ENCODE data around the gene UBE2F.
"Not testable (repeated sequence)": the region's sequence is repeated elsewhere in the genome, so short reads cannot be mapped to it uniquely, and the experiment has no call there.

Gene UBE2F

DNA sequence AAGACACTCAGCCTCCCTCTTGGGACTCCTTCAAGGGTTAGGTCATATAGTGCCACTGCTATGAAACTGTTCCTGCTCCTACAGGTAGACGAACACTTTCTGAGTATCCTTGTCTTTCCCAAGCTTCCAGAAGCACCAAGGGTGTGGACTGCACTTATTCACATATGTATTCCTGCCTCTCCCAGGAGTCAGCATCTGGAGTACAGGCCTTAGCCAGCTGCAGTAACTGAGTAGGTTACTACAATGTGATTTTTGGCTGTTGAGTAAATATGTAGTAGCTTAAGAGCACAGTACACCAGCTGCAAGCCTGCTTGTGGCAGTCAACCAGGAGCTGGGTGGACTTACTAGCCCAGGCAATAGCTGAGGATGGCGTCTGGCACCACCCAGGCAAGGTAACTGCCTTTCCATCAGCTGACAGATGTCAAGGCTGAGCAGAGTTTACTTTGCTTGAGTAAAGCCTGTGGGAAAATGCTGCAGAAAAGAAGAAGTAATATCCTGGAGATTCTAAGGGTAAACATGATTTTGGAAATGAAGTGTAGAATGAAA lies 80.0 kb downstream of the UBE2F start:
- no peak overlapping the region for H4K8ac ChIP-seq (ENCODE audit: low read depth, low read length)
- no peak overlapping the region for H2BK5ac ChIP-seq (ENCODE audit: low read length)
- no peak overlapping the region for H4K5ac ChIP-seq (ENCODE audit: low read length)
- no peak overlapping the region for H2BK120ac ChIP-seq (ENCODE audit: low read depth, low read length)
- H3K27ac ChIP-seq (ENCODE audit: low read depth, low read length), result no peak overlapping the region
- H3K27me3 ChIP-seq (ENCODE audit: insufficient read depth, low read length, poor library complexity), result no peaks in the 10 kb centered on the region
- no peak overlapping the region for H3K18ac ChIP-seq (ENCODE audit: low read length)
- H3K9ac ChIP-seq (ENCODE audit: low read length), result no peak overlapping the region
- H3K4me2 ChIP-seq (ENCODE audit: low read length), result no peak overlapping the region
- no peak overlapping the region for H3K4me3 ChIP-seq (ENCODE audit: low read length)
- no peak overlapping the region for H2BK15ac ChIP-seq (replicated peaks; ENCODE audit: low read depth)
- WGBS (ENCODE audit: extremely low coverage, insufficient coverage, low lambda C conversion rate), result no CpG with 5 or more reads among the region's 2 CpGs
- no peak overlapping the region for H3K23ac ChIP-seq (ENCODE audit: low read length)
- DNase-seq, result no peak
- H3K79me2 ChIP-seq (ENCODE audit: control insufficient read depth, insufficient read depth, low read length), result no peaks in the 10 kb centered on the region
- no peaks in the 10 kb centered on the region for H3K4me1 ChIP-seq (ENCODE audit: control insufficient read depth, low read depth, low read length)
- no peaks in the 10 kb centered on the region for H3K79me1 ChIP-seq (ENCODE audit: low read length)
- no peak overlapping the region for H3K56ac ChIP-seq (ENCODE audit: low read length)
- H3K4ac ChIP-seq (ENCODE audit: low read depth, low read length), result no peak overlapping the region
- H2AK5ac ChIP-seq (ENCODE audit: low read length), result no peak overlapping the region
- no peaks in the 10 kb centered on the region for H3K36me3 ChIP-seq (ENCODE audit: control insufficient read depth, insufficient read depth, low read length)

GRCh38 chr2:238053191-238053776 lies 86.5 kb downstream of the UBE2F start:
- Histone ChIP-seq H3K23ac (ENCODE audit: low read length) (no peak overlapping the region), H3K4ac (ENCODE audit: low read depth, low read length) (no peak overlapping the region), H2BK5ac (ENCODE audit: low read length) (no peak overlapping the region), H4K8ac (ENCODE audit: low read depth, low read length) (no peak overlapping the region), H3K79me2 (ENCODE audit: control insufficient read depth, insufficient read depth, low read length) (no peaks in the 10 kb centered on the region), H3K27me3 (ENCODE audit: insufficient read depth, low read length, poor library complexity) (no peaks in the 10 kb centered on the region), H3K36me3 (ENCODE audit: control insufficient read depth, insufficient read depth, low read length) (no peaks in the 10 kb centered on the region), H3K4me2 (ENCODE audit: low read length) (no peak overlapping the region), H2AK5ac (ENCODE audit: low read length) (no peak overlapping the region), H3K4me3 (ENCODE audit: low read length) (no peak overlapping the region), H3K56ac (ENCODE audit: low read length) (no peak overlapping the region), H3K27ac (ENCODE audit: low read depth, low read length) (no peak overlapping the region), H3K79me1 (ENCODE audit: low read length) (no peaks in the 10 kb centered on the region), H2BK120ac (ENCODE audit: low read depth, low read length) (no peak overlapping the region), H3K4me1 (ENCODE audit: control insufficient read depth, low read depth, low read length) (no peaks in the 10 kb centered on the region), H3K18ac (ENCODE audit: low read length) (no peak overlapping the region), H3K9ac (ENCODE audit: low read length) (no peak overlapping the region), H4K5ac (ENCODE audit: low read length) (no peak overlapping the region), H2BK15ac (replicated peaks; ENCODE audit: low read depth) (no peak overlapping the region)
- no CpG with 5 or more reads among the region's 2 CpGs for WGBS (ENCODE audit: extremely low coverage, insufficient coverage, low lambda C conversion rate)
- DNase-seq, result no peak

DNA sequence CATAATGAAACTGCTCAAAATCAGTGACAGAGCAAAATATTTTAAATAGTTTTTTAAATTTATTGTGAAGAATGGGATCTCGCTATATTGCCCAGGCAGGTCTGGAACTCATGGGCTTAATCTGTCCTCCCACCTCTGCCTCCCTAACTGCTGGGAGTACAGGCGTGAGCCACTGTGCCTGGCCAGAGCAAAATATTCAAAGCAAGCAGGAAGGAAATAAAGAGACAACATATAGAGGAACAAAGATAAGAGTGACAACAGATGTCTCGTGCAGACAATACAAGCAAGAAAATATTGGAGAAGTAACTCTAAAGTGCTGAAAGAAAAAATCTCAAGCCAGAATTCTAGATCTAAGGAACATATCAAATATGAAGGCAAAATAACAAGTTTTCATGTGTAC lies 89.0 kb downstream of the UBE2F start:
- H2BK120ac ChIP-seq (ENCODE audit: low read depth, low read length), result no peak overlapping the region
- H3K18ac ChIP-seq (ENCODE audit: low read length), result no peak overlapping the region
- H3K56ac ChIP-seq (ENCODE audit: low read length), result no peak overlapping the region
- H4K8ac ChIP-seq (ENCODE audit: low read depth, low read length), result no peak overlapping the region
- no peaks in the 10 kb centered on the region for H3K79me1 ChIP-seq (ENCODE audit: low read length)
- no peaks in the 10 kb centered on the region for H3K27me3 ChIP-seq (ENCODE audit: insufficient read depth, low read length, poor library complexity)
- H2BK5ac ChIP-seq (ENCODE audit: low read length), result no peak overlapping the region
- no peak overlapping the region for H3K23ac ChIP-seq (ENCODE audit: low read length)
- no peak overlapping the region for H3K4ac ChIP-seq (ENCODE audit: low read depth, low read length)
- H3K36me3 ChIP-seq (ENCODE audit: control insufficient read depth, insufficient read depth, low read length), result no peaks in the 10 kb centered on the region
- no peak overlapping the region for H2AK5ac ChIP-seq (ENCODE audit: low read length)
- no peak overlapping the region for H4K5ac ChIP-seq (ENCODE audit: low read length)
- H3K4me2 ChIP-seq (ENCODE audit: low read length), result no peak overlapping the region
- no peak for DNase-seq
- no CpG with 5 or more reads among the region's 3 CpGs for WGBS (ENCODE audit: extremely low coverage, insufficient coverage, low lambda C conversion rate)
- H3K27ac ChIP-seq (ENCODE audit: low read depth, low read length), result no peak overlapping the region
- no peak overlapping the region for H3K4me3 ChIP-seq (ENCODE audit: low read length)
- H3K79me2 ChIP-seq (ENCODE audit: control insufficient read depth, insufficient read depth, low read length), result no peaks in the 10 kb centered on the region
- no peak overlapping the region for H3K9ac ChIP-seq (ENCODE audit: low read length)
- no peak overlapping the region for H2BK15ac ChIP-seq (replicated peaks; ENCODE audit: low read depth)
- no peaks in the 10 kb centered on the region for H3K4me1 ChIP-seq (ENCODE audit: control insufficient read depth, low read depth, low read length)

GRCh38 chr2:238057696-238058575 lies 91.1 kb downstream of the UBE2F start:
- not testable (repeated sequence) for H3K4me2 ChIP-seq (ENCODE audit: low read length); H3K79me2 ChIP-seq (ENCODE audit: control insufficient read depth, insufficient read depth, low read length); H3K9ac ChIP-seq (ENCODE audit: low read length); H3K4me3 ChIP-seq (ENCODE audit: low read length); H3K56ac ChIP-seq (ENCODE audit: low read length); H3K18ac ChIP-seq (ENCODE audit: low read length); H3K27me3 ChIP-seq (ENCODE audit: insufficient read depth, low read length, poor library complexity); H3K4ac ChIP-seq (ENCODE audit: low read depth, low read length); H3K4me1 ChIP-seq (ENCODE audit: control insufficient read depth, low read depth, low read length); H2BK5ac ChIP-seq (ENCODE audit: low read length); H3K27ac ChIP-seq (ENCODE audit: low read depth, low read length); H2BK15ac ChIP-seq (replicated peaks; ENCODE audit: low read depth); H2BK120ac ChIP-seq (ENCODE audit: low read depth, low read length); DNase-seq; H4K8ac ChIP-seq (ENCODE audit: low read depth, low read length); H3K36me3 ChIP-seq (ENCODE audit: control insufficient read depth, insufficient read depth, low read length); H3K23ac ChIP-seq (ENCODE audit: low read length); H4K5ac ChIP-seq (ENCODE audit: low read length); H3K79me1 ChIP-seq (ENCODE audit: low read length); H2AK5ac ChIP-seq (ENCODE audit: low read length)
- WGBS (ENCODE audit: extremely low coverage, insufficient coverage, low lambda C conversion rate), result no CpG with 5 or more reads among the region's 44 CpGs

- Histone ChIP-seq H3K56ac (ENCODE audit: low read length) (no peak overlapping the region), H4K5ac (ENCODE audit: low read length) (no peak overlapping the region), H3K79me1 (ENCODE audit: low read length) (peaks cover 4% of the 10 kb centered on the region), H2AK5ac (ENCODE audit: low read length) (no peak overlapping the region), H3K4me1 (ENCODE audit: control insufficient read depth, low read depth, low read length) (peaks cover 2% of the 10 kb centered on the region), H3K4me2 (ENCODE audit: low read length) (no peak overlapping the region), H3K18ac (ENCODE audit: low read length) (no peak overlapping the region), H3K27me3 (ENCODE audit: insufficient read depth, low read length, poor library complexity) (no peaks in the 10 kb centered on the region), H3K4ac (ENCODE audit: low read depth, low read length) (no peak overlapping the region), H3K27ac (ENCODE audit: low read depth, low read length) (no peak overlapping the region), H4K8ac (ENCODE audit: low read depth, low read length) (no peak overlapping the region), H3K4me3 (ENCODE audit: low read length) (no peak overlapping the region), H3K36me3 (ENCODE audit: control insufficient read depth, insufficient read depth, low read length) (no peaks in the 10 kb centered on the region), H2BK15ac (replicated peaks; ENCODE audit: low read depth) (no peak overlapping the region), H3K79me2 (ENCODE audit: control insufficient read depth, insufficient read depth, low read length) (peaks cover 5% of the 10 kb centered on the region), H2BK120ac (ENCODE audit: low read depth, low read length) (no peak overlapping the region), H3K23ac (ENCODE audit: low read length) (no peak overlapping the region), H3K9ac (ENCODE audit: low read length) (no peak overlapping the region), H2BK5ac (ENCODE audit: low read length) (no peak overlapping the region)
- no peak for DNase-seq
- WGBS (ENCODE audit: extremely low coverage, insufficient coverage, low lambda C conversion rate), result no CpG with 5 or more reads among the region's 3 CpGs
These were observed 92.7 kb downstream of the UBE2F start for GRCh38 chr2:238059505-238059904.
